ENCODE results near the gene OSBP2. TPM values are rescaled to one million over a fixed set of nuclear protein-coding genes. Genes with fewer than 3 reads are reported as not detected.

Gene OSBP2
- total and polyA plus RNA-seq, 2 of the 13 experiments (the other 11 are each of a cell fraction or from before 2014, with no cell fraction given): 5.0 to 7.7 TPM

DNA sequence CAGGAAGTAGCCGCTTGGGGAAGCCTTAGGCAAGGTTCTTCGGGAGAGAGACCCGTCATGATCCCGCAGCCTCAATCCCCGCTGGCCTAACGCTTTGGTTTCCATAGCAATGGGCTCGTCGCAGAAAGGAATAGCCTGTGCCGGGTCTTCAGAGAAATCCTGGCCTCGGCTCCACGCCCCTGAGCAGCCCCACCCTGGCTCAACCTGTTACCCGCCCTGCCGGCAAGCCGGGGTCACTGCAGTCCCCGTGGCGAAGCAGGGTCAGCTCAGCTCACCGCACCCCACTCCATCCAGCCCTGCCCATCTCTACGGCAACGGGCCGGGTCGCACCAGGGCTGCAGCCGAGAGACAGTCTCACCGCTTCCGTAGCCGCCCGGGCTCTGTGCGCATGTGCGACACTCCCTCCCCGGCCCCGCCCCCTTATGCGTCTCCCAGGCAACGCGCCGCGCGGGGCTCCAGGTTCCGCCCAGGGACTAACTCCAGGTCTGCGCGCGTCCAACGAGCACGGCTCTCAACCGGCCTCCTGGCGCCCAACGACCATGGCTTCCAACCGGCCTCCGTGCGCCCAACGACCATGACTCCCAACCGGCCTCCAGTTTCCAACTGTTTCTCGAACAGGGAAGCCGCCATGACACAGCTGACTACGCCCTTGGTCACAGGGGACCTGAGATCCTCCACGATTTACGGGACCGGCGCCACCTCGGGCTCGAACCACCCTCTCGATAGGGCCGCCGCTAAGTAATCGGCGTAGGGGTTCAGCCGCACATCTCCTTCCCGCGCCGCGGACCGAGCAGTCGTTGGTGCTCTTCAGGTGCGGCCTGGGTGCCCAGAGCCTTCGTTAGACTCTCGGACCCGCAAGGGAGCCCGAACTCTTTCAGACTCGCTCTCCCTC lies 26.9 kb upstream of the OSBP2 start, which contains the start of gene DUSP18 (continued):
- TF ChIP-seq, protein P1, sequence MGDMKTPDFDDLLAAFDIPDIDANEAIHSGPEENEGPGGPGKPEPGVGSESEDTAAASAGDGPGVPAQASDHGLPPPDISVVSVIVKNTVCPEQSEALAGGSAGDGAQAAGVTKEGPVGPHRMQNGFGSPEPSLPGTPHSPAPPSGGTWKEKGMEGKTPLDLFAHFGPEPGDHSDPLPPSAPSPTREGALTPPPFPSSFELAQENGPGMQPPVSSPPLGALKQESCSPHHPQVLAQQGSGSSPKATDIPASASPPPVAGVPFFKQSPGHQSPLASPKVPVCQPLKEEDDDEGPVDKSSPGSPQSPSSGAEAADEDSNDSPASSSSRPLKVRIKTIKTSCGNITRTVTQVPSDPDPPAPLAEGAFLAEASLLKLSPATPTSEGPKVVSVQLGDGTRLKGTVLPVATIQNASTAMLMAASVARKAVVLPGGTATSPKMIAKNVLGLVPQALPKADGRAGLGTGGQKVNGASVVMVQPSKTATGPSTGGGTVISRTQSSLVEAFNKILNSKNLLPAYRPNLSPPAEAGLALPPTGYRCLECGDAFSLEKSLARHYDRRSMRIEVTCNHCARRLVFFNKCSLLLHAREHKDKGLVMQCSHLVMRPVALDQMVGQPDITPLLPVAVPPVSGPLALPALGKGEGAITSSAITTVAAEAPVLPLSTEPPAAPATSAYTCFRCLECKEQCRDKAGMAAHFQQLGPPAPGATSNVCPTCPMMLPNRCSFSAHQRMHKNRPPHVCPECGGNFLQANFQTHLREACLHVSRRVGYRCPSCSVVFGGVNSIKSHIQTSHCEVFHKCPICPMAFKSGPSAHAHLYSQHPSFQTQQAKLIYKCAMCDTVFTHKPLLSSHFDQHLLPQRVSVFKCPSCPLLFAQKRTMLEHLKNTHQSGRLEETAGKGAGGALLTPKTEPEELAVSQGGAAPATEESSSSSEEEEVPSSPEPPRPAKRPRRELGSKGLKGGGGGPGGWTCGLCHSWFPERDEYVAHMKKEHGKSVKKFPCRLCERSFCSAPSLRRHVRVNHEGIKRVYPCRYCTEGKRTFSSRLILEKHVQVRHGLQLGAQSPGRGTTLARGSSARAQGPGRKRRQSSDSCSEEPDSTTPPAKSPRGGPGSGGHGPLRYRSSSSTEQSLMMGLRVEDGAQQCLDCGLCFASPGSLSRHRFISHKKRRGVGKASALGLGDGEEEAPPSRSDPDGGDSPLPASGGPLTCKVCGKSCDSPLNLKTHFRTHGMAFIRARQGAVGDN (CRISPR knock-in tag; IDR thresholded peaks at IDR 0.05): peak; percentile 83
- peak; percentile 97 for TF ChIP-seq NAIF1 (CRISPR knock-in tag; IDR thresholded peaks at IDR 0.05; ENCODE audit: borderline replicate concordance)
- peak; percentile 63 for TF ChIP-seq UBTF (CRISPR knock-in tag; IDR thresholded peaks at IDR 0.05)
- TF ChIP-seq, protein P2, sequence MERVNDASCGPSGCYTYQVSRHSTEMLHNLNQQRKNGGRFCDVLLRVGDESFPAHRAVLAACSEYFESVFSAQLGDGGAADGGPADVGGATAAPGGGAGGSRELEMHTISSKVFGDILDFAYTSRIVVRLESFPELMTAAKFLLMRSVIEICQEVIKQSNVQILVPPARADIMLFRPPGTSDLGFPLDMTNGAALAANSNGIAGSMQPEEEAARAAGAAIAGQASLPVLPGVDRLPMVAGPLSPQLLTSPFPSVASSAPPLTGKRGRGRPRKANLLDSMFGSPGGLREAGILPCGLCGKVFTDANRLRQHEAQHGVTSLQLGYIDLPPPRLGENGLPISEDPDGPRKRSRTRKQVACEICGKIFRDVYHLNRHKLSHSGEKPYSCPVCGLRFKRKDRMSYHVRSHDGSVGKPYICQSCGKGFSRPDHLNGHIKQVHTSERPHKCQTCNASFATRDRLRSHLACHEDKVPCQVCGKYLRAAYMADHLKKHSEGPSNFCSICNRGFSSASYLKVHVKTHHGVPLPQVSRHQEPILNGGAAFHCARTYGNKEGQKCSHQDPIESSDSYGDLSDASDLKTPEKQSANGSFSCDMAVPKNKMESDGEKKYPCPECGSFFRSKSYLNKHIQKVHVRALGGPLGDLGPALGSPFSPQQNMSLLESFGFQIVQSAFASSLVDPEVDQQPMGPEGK (CRISPR knock-in tag; IDR thresholded peaks at IDR 0.05): 0 out of 2 replicates have a peak, but pooled peaks have one; percentile 35
- peak; percentile 28; the same call in 1 of the 2 replicates for TF ChIP-seq TBX2 (CRISPR knock-in tag; IDR thresholded peaks at IDR 0.05; ENCODE audit: borderline replicate concordance)
- peak; percentile 41; the same call in 1 of the 2 replicates for TF ChIP-seq ZFX (CRISPR knock-in tag; IDR thresholded peaks at IDR 0.05; ENCODE audit: low read depth)
- TF ChIP-seq HNRNPK (IDR thresholded peaks at IDR 0.05; ENCODE audit: low read depth, low read length, poor library complexity, severe bottlenecking): peak; percentile 66
- no peak for TF ChIP-seq THYN1 (CRISPR knock-in tag; IDR thresholded peaks at IDR 0.05; ENCODE audit: borderline replicate concordance, low read depth)
- 0 out of 2 replicates have a peak, but pooled peaks have one; percentile 30 for TF ChIP-seq EED (CRISPR knock-in tag; IDR thresholded peaks at IDR 0.05)
- no peak for TF ChIP-seq BCL6 (CRISPR knock-in tag; IDR thresholded peaks at IDR 0.05)
- TF ChIP-seq CCDC6 (CRISPR knock-in tag; IDR thresholded peaks at IDR 0.05): peak; percentile 65; the same call in 1 of the 2 replicates
- peak; percentile 91 for TF ChIP-seq RFX3 (CRISPR knock-in tag; IDR thresholded peaks at IDR 0.05)
- no peak for TF ChIP-seq YEATS4 (CRISPR knock-in tag; IDR thresholded peaks at IDR 0.05; ENCODE audit: borderline replicate concordance)
- peak; percentile 66; the same call in 1 of the 2 replicates for TF ChIP-seq ZNF441 (CRISPR knock-in tag; IDR thresholded peaks at IDR 0.05; ENCODE audit: borderline replicate concordance)
- TF ChIP-seq NONO (IDR thresholded peaks at IDR 0.05): no peak
- TF ChIP-seq NONO (CRISPR knock-in tag; conservative IDR thresholded peaks at IDR 0.05): 0 out of 2 replicates have a peak, but pooled peaks have one; percentile 45
- TF ChIP-seq ZNF33A (CRISPR knock-in tag; IDR thresholded peaks at IDR 0.05; ENCODE audit: borderline replicate concordance): no peak
- 0 out of 2 replicates have a peak, but pooled peaks have one; percentile 43 for TF ChIP-seq ZNF138 (CRISPR knock-in tag; IDR thresholded peaks at IDR 0.05; ENCODE audit: low read depth)
- TF ChIP-seq HDAC1 (CRISPR knock-in tag; IDR thresholded peaks at IDR 0.05): peak; percentile 72
- TF ChIP-seq ZNF350 (CRISPR knock-in tag; IDR thresholded peaks at IDR 0.05; ENCODE audit: borderline replicate concordance, low read depth): peak; percentile 53; the same call in 1 of the 2 replicates
